Activated gamma-delta T cell treated with Interleukin-2 at 50 U/mL for 16 hours (primary cell): ENCODE data around the gene IL11RA.
A peak's percentile ranks its signal among the peaks of the same experiment; 100 is the strongest.

Source experiments
- DNase-seq: peaks from one replicate; pipeline ENCODE4 v3.0.0-alpha.2; 2020

Gene IL11RA

GRCh38 chr9:34688329-34689115 lies 36.5 kb downstream of the IL11RA start:
- no peak for DNase-seq

- no peak for DNase-seq
Observed at GRCh38 chr9:34689116-34689470, 37.1 kb downstream of the IL11RA start.

- no peak for DNase-seq
Observed at GRCh38 chr9:34689512-34689911, 37.5 kb downstream of the IL11RA start.

- no peak for DNase-seq
Observed at GRCh38 chr9:34690983-34691935, 39.3 kb downstream of the IL11RA start, which contains the start of gene CCL19. Gene CCL19, minus strand, starts transcription at chr9:34691276. Its CDS starts 137 bp downstream, at chr9:34691139.

GRCh38 chr9:34691936-34692315 lies 39.9 kb downstream of the IL11RA start:
- DNase-seq, result no peak

DNA sequence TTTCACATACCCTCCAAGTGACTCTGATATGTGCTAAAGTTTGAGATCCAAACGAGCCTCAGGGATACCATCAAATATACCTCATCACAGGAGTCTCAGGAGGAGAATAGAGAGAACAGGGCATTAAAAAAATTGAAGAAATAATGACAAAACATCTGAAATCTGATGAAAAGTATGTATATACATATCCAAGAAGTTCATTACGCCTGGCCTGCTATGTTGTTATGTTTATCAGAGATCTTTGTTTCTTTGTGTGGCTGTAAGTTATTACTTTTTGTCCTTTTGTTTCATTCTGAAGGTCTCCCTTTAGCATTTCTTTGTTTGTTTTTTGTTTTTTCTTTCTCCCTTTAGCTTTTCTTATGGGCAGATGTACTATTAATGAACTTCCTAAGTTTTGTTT lies 41.6 kb downstream of the IL11RA start:
- no peak for DNase-seq

DNA sequence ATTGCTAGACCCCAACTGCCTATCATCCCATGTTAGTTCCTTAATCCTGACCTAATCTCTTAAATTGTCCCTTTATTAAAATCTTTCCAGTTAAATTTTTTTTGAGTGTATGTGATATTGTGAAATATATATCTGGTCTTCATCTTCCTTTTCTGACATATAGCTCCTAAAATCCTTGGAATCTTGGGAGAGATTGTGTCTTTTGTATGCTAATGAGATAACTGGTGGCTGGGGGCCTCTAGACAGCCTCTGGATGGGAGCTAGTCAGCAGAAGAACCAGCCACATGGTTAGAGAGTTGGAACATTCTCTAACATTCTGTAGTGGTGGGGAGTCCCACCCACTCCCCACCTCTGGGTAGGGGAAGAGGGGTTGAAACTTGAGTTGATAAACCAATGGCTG lies 42.8 kb downstream of the IL11RA start:
- no peak for DNase-seq

- peak; percentile 67 for DNase-seq
Observed at GRCh38 chr9:34701023-34701768, 49.2 kb downstream of the IL11RA start.

DNA sequence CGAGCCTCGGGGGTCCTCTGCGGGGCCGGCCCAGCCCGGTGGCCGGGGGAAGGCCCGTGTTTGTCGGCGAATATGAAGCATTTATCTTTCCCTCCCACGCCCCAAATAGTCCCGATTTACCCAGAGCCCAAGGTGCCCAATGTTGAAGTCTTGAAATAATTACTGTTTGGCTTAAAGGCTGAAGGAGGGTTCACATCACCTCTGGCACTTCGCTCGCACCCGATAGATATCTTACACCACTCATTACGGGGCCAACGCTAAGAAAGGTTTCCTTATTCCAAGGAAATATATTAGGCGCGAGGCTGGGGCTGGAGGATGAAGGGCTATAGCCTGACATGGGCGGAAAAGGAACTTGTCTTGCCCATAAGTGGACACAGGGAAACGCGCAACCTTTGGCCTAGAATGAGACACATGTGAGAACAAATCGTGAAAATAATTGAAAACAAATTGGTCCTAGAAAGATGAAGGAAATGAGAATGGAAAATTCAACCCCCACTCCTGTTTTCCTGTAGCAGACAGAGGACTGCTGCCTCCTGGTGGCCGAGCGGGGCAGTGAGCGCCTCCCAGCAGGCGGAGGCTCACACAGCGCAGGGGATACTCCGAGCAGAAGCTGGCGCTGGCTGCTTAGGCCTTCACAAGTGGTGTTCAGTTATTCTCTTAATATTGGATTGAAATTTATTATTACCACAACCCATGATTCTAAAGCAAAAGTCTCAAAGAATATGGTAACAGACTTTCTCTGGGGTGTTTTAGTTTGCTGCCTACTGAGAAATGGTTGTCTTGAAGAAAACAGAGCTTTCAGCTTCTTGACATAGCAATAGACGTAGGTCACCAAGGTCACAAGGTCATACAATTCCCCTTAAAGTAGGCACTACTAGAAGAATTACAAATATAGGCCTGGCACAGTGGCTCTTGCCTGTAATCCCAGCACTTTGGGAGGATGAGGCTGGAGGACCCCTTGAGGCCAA lies 50.1 kb downstream of the IL11RA start:
- DNase-seq, result peak; percentile 73

GRCh38 chr9:34707130-34707529 lies 55.1 kb downstream of the IL11RA start:
- DNase-seq, result no peak

DNA sequence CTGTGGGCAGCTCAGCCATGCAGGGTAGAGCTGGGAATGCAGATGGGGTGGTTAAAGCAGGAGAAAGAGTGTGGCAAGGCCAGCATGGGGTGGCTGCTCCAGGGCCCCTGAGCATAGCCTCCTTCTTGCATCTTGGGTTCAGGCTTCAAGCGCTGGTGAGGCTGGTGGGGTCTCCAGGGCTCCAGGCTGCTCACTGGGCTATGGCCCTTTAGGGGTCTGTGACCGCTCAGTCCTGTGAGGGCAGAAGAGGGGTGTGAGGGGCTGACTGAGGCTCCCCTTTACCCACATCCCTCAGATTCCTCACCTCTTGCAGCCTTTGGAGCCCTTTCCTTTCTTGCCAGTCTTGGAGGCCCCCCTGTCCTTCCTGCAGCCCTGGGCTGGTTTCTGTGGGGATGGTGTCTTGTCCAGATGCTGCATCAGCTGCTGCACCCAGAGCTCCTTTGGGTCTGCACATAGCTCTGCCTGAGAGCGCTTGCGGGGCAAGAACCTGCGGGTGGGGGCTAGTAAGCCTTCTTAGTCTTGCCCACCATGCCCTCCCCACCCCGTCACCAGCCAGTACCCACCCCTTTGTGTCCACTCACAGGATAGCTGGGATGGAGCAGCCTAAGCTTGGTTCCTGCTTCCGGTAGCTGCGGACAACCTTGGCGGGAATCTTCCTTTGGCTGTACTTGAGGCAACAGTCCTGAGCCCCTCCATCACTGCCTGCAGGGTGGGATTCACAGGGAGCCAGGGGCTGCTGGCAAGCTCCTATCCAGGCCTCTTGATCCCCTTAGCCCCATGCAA lies 57.4 kb downstream of the IL11RA start:
- no peak for DNase-seq

DNA sequence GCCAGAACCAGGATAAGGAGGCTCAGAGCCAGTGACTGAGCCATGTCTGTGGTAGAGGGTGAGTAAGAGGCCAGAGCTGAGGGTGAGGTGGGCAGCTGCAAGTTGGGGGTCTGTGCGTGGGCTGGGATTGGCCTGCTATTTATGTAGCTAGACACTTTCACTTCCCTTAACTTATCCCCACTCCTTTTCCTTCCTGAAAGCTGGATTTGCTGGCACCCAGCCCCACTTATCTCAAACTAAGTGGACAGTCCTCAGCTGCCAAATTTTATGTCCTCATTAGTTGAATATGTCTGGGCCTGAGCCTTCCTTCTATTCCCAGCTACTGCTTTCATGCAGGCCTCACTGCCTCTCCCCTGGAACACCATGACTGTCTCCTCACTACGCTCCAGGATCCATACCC lies 58.0 kb downstream of the IL11RA start, which contains the start of gene CCL21:
Gene CCL21 (minus strand): TSS at position 114 of the 400 bp plus-strand sequence. CDS start 70 bp downstream, at position 44.
- no peak for DNase-seq
